ENCODE results near the gene EIF3D. TPM values are rescaled to one million over a fixed set of nuclear protein-coding genes. Genes with fewer than 3 reads are reported as not detected.

The EIF3D gene
- total and polyA plus RNA-seq, 2 of the 8 experiments (the other 6 are each of a cell fraction or from before 2014, with no cell fraction given) = 195 to 408 TPM

GRCh38 chr22:36564422-36565158 is 35.6 kb upstream of the EIF3D start:
- no peak overlapping the region for H4K5ac ChIP-seq (ENCODE audit: insufficient read length, low read depth, low read length)
- no peaks in the 10 kb centered on the region for H4K20me1 ChIP-seq (replicated peaks in 1 of 2; ENCODE audit: control insufficient read depth in 1 of 2, insufficient read depth in 2 of 2, low read length in 2 of 2)
- no peak overlapping the region for H2BK15ac ChIP-seq (ENCODE audit: low read length)
- no peaks in the 10 kb centered on the region; the same call in 1 of the 2 replicates for H3K23me2 ChIP-seq (ENCODE audit: low read depth, low read length)
- no peak for TF ChIP-seq NANOG (IDR thresholded peaks at IDR 0.05; ENCODE audit: insufficient read depth, low read depth, low read length, poor library complexity, severe bottlenecking)
- no peak overlapping the region for H3K18ac ChIP-seq (ENCODE audit: extremely low read depth, low read length)
- no peaks in the 10 kb centered on the region for H3K27me3 ChIP-seq (replicated peaks in 1 of 4; ENCODE audit: control insufficient read depth in 3 of 4, extremely low read depth in 1 of 4, insufficient read depth in 3 of 4, low read length in 3 of 4)
- H3K9ac ChIP-seq (replicated peaks in 1 of 4; ENCODE audit: extremely low read depth in 1 of 4, low read depth in 3 of 4, low read length in 3 of 4) = no peak overlapping the region
- no peak overlapping the region for H2BK120ac ChIP-seq (replicated peaks; ENCODE audit: low read depth, low read length)
- H3K79me2 ChIP-seq (ENCODE audit: control insufficient read depth in 1 of 2, insufficient read depth in 2 of 2, low read length in 2 of 2) = no peaks in the 10 kb centered on the region
- H3K23ac ChIP-seq (ENCODE audit: insufficient read length) = no peak overlapping the region
- peaks cover 8 to 24% (median 23%) of the 10 kb centered on the region in 4 experiments for H3K4me1 ChIP-seq (replicated peaks in 1 of 4; ENCODE audit: control insufficient read depth in 3 of 4, insufficient read depth in 4 of 4, low read length in 3 of 4)
- 94% methylated on average over 39 of the region's 48 CpGs; no CpG with 5 or more reads in 1 of the 2 experiments for WGBS, 2 experiments (ENCODE audit: extremely low coverage in 1 of 2, insufficient coverage in 1 of 2, insufficient read length in 1 of 2, insufficient replicate concordance in 2 of 2, low coverage in 1 of 2, low lambda C conversion rate in 2 of 2, missing lambda C conversion rate in 1 of 2)
- H4K91ac ChIP-seq (replicated peaks; ENCODE audit: insufficient read length, low read length) = no peak overlapping the region
- ChIA-PET CTCF (ENCODE audit: partially characterized antibody) (interaction anchor here (0.8 to 1.9 kb wide), 6 partner anchors 17 to 265 kb away, joined by 3 to 7 read pairs (median 4); partner anchors contain the start of gene EIF3D), POLR2A (ENCODE audit: partially characterized antibody) (no interaction called here)
- DNase-seq (ENCODE audit: low read depth in 1 of 2, low spot score in 2 of 2) (no peak), FAIRE-seq (no peak)
- H4K8ac ChIP-seq (ENCODE audit: extremely low read depth, insufficient read depth, low read length) = no peak overlapping the region
- H3K79me1 ChIP-seq (ENCODE audit: low read depth, low read length) = no peaks in the 10 kb centered on the region
- no peak overlapping the region for H2AK5ac ChIP-seq (ENCODE audit: low read depth, low read length)
- H3K4ac ChIP-seq (replicated peaks; ENCODE audit: insufficient read length, low read depth, low read length) = no peak overlapping the region
- H3K36me3 ChIP-seq (ENCODE audit: control insufficient read depth in 2 of 4, insufficient read depth in 4 of 4, low read length in 3 of 4) = no peaks in the 10 kb centered on the region
- H3K4me3 ChIP-seq (ENCODE audit: extremely low read depth in 1 of 4, insufficient read depth in 2 of 4, low read depth in 3 of 4, low read length in 4 of 4) = no peak overlapping the region
- no peak overlapping the region; the same call in 1 of the 2 replicates for H2BK5ac ChIP-seq (ENCODE audit: low read depth, low read length)
- H2AFZ ChIP-seq (ENCODE audit: low read length) = no peak overlapping the region
- no peaks in the 10 kb centered on the region for H3K9me3 ChIP-seq (ENCODE audit: insufficient read depth in 2 of 2, low read depth in 1 of 2, low read length in 1 of 2)
- no peak overlapping the region for H3K4me2 ChIP-seq (ENCODE audit: insufficient read depth in 1 of 2, low read depth in 2 of 2, low read length in 2 of 2)
- H3K56ac ChIP-seq (replicated peaks; ENCODE audit: insufficient read length, low read depth, low read length) = no peak overlapping the region
- H3K27ac ChIP-seq (ENCODE audit: low read depth, low read length) = no peak overlapping the region
- no peak overlapping the region for H2BK12ac ChIP-seq (ENCODE audit: low read depth, low read length)
- H2BK20ac ChIP-seq (ENCODE audit: low read length) = no peak overlapping the region
- H3K14ac ChIP-seq (ENCODE audit: insufficient read length) = no peak overlapping the region
